ENCODE data around the gene TBCB. TPM values are rescaled to one million over a fixed set of nuclear protein-coding genes. Genes with fewer than 3 reads are reported as not detected.

Gene TBCB
- total and polyA plus RNA-seq, 2 of the 4 experiments (the other 2 are of a cell fraction) = 182 to 269 TPM

- H2BK120ac ChIP-seq (ENCODE audit: low read depth, low read length) = no peak overlapping the region
- no peak overlapping the region for H2BK20ac ChIP-seq (ENCODE audit: low read depth, low read length)
- no peak for ATAC-seq (ENCODE audit: low read depth)
- no peak overlapping the region for H2AK9ac ChIP-seq (replicated peaks; ENCODE audit: low read depth, low read length, poor library complexity)
- no peak overlapping the region for H2BK15ac ChIP-seq (ENCODE audit: low read depth, low read length)
- ChIA-PET CTCF (no interaction called here), POLR2A (ENCODE audit: unreplicated experiment) (no interaction called here)
- no peak overlapping the region for H2BK5ac ChIP-seq (ENCODE audit: low read depth, low read length, poor library complexity, severe bottlenecking)
- H3K9ac ChIP-seq (ENCODE audit: low read depth, low read length) = no peak overlapping the region
- H3K27me3 ChIP-seq (ENCODE audit: control insufficient read depth, insufficient read depth, low read length) = no peaks in the 10 kb centered on the region
- dilution Hi-C loops (cut with HindIII; ENCODE audit: low sequenced_read_pairs, unreplicated experiment) (no loop called here), intact Hi-C loops (cut with micrococcal nuclease) (no loop called here), in situ Hi-C loops (cut with MboI; ENCODE audit: low sequenced_read_pairs) (no loop called here)
- H3K4me2 ChIP-seq (ENCODE audit: low read depth, low read length) = no peak overlapping the region
- no peak overlapping the region for H3K4ac ChIP-seq (ENCODE audit: low read depth, low read length)
- H3K4me1 ChIP-seq (ENCODE audit: control insufficient read depth, insufficient read depth, low read length) = peaks cover 5% of the 10 kb centered on the region
- H2AK5ac ChIP-seq (ENCODE audit: low read depth, low read length) = no peak overlapping the region
- no peak overlapping the region for H4K5ac ChIP-seq (ENCODE audit: low read depth, low read length)
- TF ChIP-seq CTCF (conservative IDR thresholded peaks at IDR 0.05; ENCODE audit: low read depth, low read length) (no peak), CEBPB (IDR thresholded peaks at IDR 0.05; ENCODE audit: low read depth, low read length) (no peak), BHLHE40 (IDR thresholded peaks at IDR 0.05; ENCODE audit: low read depth, low read length) (no peak)
- 55% methylated on average over 5 of the region's 13 CpGs; no CpG with 5 or more reads in 1 of the 2 experiments for whole genome bisulfite sequencing, 2 experiments (ENCODE audit: extremely low coverage in 2 of 2, insufficient read length in 1 of 2)
- no peak overlapping the region for H3K23ac ChIP-seq (ENCODE audit: low read depth, low read length)
- no peak overlapping the region for H4K91ac ChIP-seq (ENCODE audit: insufficient read depth, low read depth, low read length)
- H3K14ac ChIP-seq (replicated peaks; ENCODE audit: low read depth, low read length) = no peak overlapping the region
- H2AFZ ChIP-seq (replicated peaks; ENCODE audit: low read length, poor library complexity) = no peak overlapping the region
- peaks cover 6% of the 10 kb centered on the region for H4K20me1 ChIP-seq (ENCODE audit: insufficient read depth, low read length)
- H4K8ac ChIP-seq (ENCODE audit: low read depth in 2 of 2, low read length in 2 of 2) = no peak overlapping the region
- BruUV-seq (replicated peaks) = no TSS peak
- no peak overlapping the region for H3K4me3 ChIP-seq (ENCODE audit: insufficient read depth, low read depth, low read length)
- no peaks in the 10 kb centered on the region for H3K9me3 ChIP-seq (ENCODE audit: control insufficient read depth, insufficient read depth, low read length)
- H3K27ac ChIP-seq (ENCODE audit: insufficient read depth, low read length) = no peak overlapping the region
- 0 out of 2 replicates have a peak, but pooled peaks cover 3% of the 10 kb centered on the region for H3K9me1 ChIP-seq (ENCODE audit: insufficient read depth, low read length)
- no peak for DNase-seq
- peaks cover 12% of the 10 kb centered on the region for H3K36me3 ChIP-seq (ENCODE audit: control insufficient read depth, insufficient read depth, low read length)
- H3K56ac ChIP-seq (ENCODE audit: extremely low read depth, insufficient read depth, low read length) = no peak overlapping the region
- H3K79me1 ChIP-seq (ENCODE audit: low read depth in 1 of 2, low read length in 2 of 2) = peaks cover 19 to 26% of the 10 kb centered on the region in 2 experiments; a peak in 3 of 4 replicates
- no peak overlapping the region for H3K18ac ChIP-seq (ENCODE audit: low read depth, low read length)
Observed at GRCh38 chr19:36111200-36111539, 4.1 kb upstream of the TBCB start.
